ENCODE results near the gene MAN1C1.
"Not testable (repeated sequence)": the region's sequence is repeated elsewhere in the genome, so short reads cannot be mapped to it uniquely, and the experiment has no call there.

MAN1C1 gene

DNA sequence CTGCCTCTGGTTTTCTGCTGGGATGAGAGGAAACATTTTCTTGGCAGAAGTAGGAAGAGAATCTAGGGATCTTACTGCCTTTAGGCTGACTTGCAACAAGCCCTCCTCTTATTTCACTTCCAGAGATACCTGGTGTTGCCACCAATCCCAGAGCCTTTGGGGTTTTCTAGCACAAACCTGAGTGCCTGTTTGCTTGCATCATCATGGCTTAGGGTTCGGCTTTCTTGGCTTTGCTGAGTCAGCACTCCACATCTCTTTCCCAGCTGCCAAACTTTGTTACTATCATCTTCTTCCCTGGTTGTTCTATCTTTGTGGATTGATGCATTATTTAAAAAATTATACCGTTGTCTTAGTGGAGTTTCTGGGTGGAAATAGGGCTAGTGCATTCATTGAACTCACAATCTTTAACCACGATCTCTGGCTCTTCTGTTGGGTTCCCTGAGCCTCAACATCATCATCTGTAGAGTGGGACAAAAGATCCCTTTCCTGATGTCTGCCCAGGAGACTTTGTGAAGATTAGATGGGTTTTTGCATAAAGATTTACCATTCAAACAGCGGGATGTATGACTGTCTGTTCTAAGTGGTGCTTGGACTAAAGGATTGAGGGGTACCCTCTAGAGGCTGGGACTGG is 106.8 kb downstream of the MAN1C1 start:
- no peak for DNase-seq

DNA sequence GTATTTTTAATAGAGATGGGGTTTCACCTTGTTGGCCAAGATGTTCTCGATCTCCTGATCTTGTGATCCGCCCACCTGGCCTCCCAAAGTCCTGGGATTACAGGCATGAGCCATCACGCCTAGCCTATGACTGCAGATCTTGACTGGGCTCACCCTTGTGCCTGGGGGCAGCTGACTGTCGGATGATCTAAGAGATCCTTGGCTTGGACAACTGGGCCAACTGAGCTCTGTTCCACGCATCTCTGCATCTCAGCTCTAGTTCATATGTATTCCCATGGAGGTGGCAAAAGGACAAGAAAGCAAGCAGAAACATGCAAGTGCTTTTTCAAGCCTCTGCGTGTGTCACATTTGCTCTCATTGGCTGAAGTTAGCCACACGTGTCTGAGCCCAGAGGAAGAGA is 107.6 kb downstream of the MAN1C1 start:
- no peak for DNase-seq

GRCh38 chr1:25724966-25725365 is 108.4 kb downstream of the MAN1C1 start:
- DNase-seq, result no peak

GRCh38 chr1:25725482-25725881 is 108.9 kb downstream of the MAN1C1 start:
- DNase-seq, result no peak

DNA sequence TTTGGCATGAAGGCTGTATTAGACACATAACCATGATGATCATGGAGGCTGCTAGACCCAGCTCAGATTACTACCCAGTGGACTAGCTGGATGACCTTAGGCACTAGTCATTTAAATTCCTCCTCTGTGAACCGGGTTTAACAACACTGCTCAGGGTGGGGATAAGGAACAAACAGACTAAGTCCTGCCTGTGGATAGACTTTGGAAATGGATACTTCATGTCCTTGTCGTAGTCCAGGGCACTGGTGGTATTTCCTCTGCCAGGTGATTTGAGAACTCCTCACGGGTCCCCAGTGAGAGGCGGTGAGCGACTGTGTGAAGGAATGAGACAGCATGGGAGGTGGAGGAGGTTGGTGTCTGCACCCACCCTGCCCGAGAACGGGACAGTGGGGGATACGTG is 110.5 kb downstream of the MAN1C1 start:
- no peak for DNase-seq

DNA sequence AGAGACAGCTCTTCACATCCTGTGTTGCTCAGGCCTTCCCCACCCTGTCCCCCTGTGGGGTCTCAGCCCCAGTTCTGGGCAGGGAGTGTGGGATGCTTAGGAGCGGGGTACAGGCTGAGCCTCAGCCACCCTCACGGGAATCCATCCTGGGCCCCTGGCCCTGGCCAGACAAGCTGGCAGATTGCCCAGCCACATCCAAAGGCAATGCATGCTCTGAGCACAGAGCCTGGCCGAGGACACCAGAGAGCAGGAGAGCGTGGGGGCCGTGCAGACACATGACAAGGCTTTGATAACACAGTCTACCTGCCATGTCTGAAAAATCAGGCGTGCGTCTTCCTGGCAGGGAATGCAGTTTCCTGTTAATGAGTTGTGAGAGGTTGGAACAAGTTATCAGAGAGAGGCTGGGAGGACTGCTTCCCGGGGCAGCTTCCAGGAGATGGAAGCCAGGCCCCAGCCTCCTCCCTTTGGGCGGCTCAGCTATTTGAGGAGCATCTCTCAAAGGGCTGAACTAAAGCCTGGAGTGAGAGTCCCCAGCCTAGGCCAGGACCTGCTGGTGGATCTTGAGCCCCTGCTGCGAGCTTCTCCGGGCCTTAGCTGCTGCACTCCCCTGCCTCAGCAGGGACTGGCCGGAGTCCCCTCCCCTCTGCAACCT is 111.2 kb downstream of the MAN1C1 start:
- DNase-seq, result no peak

- no peak for DNase-seq
Measured at GRCh38 chr1:25728301-25728935, 111.8 kb downstream of the MAN1C1 start.

DNA sequence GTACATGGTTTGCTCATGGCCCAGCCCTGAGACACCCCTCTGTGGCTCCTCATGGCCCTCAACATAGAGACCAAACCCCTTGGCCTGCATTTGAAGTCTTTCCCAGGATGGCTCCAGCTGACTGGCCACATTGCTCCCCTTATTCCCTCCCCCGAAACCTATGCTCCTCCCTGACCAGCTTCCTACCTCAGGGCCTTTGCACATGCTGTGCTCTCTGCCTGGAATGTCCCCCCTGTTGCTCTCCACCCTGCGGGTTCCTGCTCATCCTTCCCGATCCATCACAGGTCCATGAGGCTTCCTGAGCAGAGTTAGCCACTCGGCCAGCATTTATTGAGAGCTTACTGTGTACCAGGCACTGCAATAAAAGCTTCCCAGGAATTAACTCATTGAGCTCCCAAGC is 112.5 kb downstream of the MAN1C1 start:
- DNase-seq, result no peak

DNA sequence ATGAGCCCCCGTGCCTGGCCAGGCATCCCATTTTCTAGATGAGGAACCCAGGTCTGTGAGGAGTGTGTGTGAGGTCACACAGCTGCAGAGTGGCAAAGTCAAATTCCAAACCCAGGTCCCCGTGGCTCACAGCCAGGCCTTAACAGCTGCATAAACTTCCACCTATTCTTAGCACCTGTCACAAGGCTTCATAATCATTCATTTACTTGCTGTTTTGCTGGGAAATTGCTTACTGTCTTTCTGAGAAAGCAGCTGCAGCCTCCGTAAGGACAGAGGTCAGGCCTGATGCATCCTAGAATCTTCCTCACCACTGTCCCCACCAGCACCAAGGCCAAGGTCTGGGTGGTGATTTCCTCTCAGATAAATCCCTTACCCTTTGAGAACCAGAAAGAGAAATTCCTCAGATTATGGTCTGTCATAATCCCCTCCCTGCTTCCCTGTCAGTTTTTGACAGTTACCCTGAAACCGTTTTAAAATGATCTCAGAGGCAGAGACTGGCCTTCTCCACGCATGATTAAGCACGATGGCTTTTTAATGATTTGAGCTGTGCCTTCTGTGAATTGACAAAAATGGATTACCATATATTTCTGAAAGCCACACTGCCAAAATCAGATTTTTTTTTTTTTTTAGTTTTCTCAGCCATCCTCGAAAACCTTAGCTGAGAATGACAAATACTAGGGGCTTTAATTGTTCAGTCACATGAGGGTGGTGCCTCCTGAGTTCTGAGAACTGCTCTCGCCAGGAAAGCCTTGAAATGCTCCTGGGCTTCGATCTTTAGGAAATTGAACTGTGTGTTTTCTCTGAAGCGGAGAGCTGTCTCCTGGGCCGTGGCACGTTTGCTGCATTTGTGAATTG is 113.4 kb downstream of the MAN1C1 start:
- no peak for DNase-seq

DNA sequence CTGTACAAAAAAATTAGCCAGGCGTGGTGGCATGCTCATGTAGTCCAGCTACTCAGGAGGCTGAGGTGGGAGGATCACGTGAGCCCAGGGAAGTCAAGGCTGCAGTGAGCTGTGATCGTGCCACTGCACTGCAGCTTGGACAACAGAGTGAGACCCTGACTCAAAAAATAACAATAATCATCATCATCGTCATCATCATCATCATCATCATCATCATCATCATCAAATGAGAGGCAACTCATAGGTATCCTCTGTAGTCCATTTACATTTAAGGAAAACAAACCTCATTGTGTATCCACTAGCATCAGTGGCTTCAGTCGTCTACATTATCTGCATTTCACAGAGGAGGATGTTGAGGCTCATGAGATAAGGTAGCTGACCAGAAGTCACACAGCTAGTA is 114.6 kb downstream of the MAN1C1 start:
- DNase-seq, result no peak

DNA sequence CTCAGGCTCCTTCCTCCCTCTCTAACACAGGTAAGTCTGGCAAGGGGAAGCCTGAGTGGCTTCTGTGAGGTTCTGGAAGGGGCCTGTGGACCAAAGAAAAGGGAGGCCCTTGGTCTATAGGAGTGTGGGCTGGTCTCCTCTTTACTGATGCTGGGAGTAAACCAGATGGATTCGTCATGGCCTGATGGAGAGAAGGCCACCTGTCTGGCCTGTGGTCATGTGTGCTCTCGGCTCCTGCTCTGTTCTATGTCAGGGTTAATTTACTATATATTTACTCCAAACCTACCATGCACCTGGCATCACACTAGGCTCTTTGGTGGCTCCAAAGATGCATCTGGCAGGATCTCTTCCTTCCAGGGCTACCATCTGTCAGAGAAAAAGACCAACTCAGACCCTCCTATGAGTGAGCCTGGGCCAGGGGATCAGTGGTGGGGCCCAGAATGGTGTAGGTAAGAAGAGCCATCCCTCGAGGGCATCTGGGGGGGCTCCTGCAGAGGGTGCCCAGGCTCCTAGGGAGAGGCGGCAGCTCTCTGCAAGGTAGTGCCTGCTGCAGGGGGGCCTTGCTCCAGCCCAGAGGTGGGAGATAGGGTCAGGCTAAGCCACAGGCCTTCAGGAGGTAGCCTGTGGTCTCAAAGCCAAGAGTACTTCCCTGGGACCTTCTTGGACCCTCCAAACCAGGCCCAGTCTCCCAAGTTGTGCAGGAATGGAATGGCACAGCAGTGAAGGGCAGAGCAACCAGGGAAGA is 115.2 kb downstream of the MAN1C1 start:
- no peak for DNase-seq

- no peak for DNase-seq
Measured at GRCh38 chr1:25732821-25733220, 116.2 kb downstream of the MAN1C1 start.

DNA sequence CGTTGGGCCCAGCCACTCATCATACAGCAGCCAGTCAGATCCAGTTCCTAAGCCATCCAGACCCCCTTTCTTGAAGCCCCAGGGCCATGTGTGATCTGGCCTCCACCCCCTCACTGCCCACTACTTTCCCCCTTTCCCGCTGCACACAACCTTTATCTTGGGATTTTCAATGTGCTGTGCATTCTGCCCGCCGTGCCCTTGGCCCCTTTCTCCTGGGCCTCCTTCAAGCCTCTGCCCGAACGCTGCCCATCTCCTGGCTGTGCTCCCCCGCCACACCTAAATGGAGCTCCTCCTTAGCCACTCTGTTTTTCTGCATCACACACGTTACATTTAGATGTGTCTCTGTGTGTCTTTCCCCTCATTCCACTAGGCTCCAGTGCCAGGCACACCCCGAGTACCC is 116.7 kb downstream of the MAN1C1 start:
- DNase-seq, result no peak

DNA sequence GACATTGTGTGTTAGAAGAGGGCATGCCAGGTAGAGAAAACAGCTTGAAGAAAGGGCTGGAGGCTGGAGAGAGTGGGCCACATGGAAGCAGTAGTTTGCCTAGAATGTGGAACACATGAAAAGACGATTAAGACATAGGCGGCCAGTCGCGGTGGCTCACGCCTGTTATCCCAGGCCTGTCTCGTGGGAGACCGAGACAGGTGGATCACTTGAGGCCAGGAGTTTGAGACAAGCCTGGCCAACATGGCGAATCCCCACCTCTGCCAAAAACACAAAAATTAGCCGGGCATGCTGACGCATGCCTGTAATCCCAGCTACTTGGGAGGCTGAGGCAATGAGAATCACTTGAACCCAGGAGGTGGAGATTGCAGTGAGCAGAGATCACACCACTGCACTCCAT is 118.4 kb downstream of the MAN1C1 start:
- not testable (repeated sequence) for DNase-seq

- DNase-seq, result no peak
Measured at GRCh38 chr1:25735956-25736529, 119.5 kb downstream of the MAN1C1 start.

DNA sequence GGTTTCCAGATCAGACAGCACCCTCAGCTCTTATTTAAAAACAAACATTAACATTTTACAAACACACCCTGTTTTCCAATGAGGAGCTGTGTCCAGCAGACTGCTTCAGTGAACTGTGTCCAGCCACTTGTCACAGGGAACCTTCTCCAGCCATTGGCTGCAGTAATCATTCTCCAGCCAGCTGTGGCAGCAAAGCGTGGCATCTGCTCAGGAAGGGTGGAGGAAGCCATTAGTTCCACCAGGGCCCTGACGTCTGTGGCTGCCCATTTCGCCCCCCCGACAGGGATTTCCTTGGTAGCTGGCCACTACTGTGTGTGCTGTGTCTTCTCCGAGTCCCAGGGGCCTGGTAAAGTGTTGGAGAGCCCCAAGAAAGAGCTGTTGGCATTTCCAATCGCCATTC is 120.5 kb downstream of the MAN1C1 start:
- no peak for DNase-seq

GRCh38 chr1:25738499-25738898 is 121.9 kb downstream of the MAN1C1 start:
- DNase-seq, result no peak

DNA sequence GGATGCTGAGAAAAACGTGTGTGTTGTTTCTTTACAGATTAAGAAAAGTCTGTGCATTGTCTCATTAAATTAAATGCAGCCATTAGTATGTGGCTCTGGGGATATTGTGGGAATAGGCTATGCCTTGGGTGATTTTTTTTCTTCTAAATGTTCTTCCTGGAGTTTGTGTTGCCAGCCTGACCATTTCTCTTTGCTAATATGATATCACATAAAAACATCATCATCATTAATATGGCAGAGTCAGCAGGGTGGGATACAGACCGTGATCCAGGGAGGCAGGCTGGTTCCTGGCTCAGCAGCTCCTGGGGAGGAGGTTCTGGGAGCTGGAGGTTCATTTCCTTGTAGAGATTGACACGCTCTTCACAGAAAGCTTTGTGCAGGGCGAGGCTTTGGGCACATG is 122.8 kb downstream of the MAN1C1 start:
- no peak for DNase-seq

DNA sequence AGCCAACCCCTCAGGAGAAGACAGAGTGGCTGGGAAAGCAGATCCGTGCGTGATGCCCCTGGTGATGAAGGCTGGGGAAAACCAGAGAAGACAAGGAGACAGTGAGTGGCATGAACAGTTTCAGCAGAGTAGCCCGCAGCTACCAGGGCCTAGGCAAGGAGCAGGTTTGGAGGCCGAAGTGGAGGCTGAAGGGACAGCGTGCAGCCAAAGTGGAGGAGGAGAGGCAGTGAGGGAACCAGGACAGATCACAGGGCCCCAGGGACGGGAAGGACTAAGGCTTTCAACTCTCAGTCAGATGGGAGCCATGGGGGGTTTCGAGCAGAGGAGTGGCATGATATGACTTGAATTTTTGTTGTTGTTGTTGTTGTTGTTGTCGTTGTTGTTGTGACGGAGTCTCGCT is 123.5 kb downstream of the MAN1C1 start:
- no peak for DNase-seq

DNA sequence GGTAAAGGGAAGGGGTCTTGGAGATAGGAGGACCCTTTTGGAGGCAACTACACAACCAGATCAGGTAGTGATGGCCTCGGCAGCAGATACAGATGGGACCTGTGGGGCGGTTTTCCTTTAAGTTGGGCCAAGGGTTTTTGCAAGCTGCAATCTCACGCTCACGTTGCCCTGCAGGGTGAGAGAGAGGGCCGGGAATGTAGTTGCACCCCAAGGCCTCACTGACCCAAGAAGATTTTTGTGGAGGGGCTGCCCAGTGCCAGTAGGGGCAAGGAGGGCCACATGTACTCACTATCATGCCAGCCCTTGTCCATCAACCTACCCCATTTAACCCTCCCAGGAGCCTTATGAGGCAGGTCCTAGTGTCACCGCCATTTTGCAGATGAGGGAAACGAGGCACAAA is 125.7 kb downstream of the MAN1C1 start:
- DNase-seq, result no peak

DNA sequence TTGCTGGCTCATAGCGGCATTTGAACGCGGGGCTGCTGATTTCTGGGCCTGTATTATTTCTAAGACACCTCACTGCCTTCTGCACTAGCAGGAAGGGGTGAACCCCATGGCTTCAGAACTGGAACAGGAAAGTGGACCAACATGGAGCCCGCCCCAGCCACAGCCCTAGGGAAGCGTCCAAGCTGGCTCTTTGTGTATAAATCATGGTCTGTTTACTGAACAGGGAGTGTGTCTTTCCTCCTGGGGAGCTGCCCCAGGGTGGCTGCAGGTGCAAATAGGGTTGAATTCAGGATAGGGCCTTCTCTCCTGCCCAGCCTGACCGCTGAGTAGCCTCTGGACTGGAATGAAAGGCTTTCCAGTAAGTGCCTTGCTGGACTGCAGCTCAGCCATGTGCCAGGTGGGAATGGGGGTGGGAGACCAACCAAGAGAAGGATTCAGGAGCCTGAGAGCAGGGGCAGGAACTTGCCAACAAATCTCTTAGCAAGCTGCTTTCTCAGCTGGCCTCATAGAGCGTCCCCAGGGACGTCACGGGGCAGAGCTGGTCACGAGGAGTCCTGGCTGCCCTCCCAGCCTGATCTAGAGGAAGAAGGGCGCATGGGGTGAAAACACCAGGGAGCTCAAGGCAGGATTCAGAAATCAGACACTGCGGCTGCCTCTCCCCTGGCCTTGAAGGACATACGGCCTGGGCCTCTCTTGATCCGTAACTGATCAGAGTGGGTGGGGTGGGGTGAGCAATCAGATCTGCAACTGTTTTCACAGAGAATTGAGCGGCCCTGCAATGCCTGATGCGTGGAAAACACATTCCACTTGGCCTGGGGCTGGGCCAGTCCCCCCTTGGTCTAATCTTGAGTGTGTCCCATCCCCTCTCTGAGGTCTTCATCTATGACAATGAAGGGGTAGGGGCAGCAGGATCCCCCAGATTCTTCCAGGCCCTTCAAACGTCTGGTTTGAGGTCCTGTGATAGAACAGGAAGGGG is 126.9 kb downstream of the MAN1C1 start:
- DNase-seq, result no peak

Measured in stimulated activated naive CD4-positive, alpha-beta T cell (primary cell).